ENCODE measurements around the gene P2RY8. TPM values are rescaled to one million over a fixed set of nuclear protein-coding genes. Genes with fewer than 3 reads are reported as not detected.

Gene P2RY8
- total and polyA plus RNA-seq, 5 donors: 1.6 to 3.8 (median 2.2) TPM

Other genes starting within 250 kb of the P2RY8 start
- 1 to 10 TPM; 2.6 to 4.4 (median 3.1) TPM for gene IL3RA, start 200.4 kb downstream of the P2RY8 start, total RNA-seq
- 8.7 TPM for gene IL3RA, start 200.4 kb downstream of the P2RY8 start, polyA plus RNA-seq
- gene SLC25A6, start 145.1 kb downstream of the P2RY8 start, total RNA-seq: 100 to 1,000 TPM; 154 to 228 (median 193) TPM
- gene SLC25A6, start 145.1 kb downstream of the P2RY8 start, polyA plus RNA-seq: 159 TPM
- gene ASMTL, start 84.3 kb downstream of the P2RY8 start, total RNA-seq: 10 to 100 TPM; 30.3 to 34.4 (median 34.1) TPM
- gene ASMTL, start 84.3 kb downstream of the P2RY8 start, polyA plus RNA-seq: 27.7 TPM
- gene AKAP17A, start 54.4 kb upstream of the P2RY8 start, total RNA-seq: 10 to 100 TPM; 18.9 to 20.6 (median 19.9) TPM
- 21.3 TPM for gene AKAP17A, start 54.4 kb upstream of the P2RY8 start, polyA plus RNA-seq
- not detected for gene ASMT, start 77.9 kb upstream of the P2RY8 start, total RNA-seq
- not detected for gene ASMT, start 77.9 kb upstream of the P2RY8 start, polyA plus RNA-seq

All from right cardiac atrium (tissue), 5 donors.